ENCODE measurements around the gene NEO1.

NEO1 gene

DNA sequence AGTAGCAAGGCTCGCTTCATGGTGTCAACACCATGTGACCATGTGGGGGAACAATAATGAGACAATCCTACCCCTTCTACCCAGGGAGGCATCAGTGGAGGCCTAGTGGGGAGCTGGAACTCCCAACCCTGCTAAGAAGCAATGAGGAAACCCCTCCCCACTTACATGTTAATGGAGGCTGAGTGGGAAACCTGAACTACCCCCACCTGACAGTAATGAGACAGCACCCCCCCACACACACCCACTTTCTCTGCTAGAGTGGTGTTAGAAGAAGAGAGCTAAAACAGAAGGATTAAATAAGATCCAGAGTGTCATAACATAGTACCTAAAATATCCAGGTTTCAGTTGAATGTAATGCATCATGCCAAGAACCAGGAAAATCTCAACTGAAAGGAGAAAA is 78.6 kb downstream of the NEO1 start:
- DNase-seq (ENCODE audit: extremely low read depth, low read depth), result no peak

DNA sequence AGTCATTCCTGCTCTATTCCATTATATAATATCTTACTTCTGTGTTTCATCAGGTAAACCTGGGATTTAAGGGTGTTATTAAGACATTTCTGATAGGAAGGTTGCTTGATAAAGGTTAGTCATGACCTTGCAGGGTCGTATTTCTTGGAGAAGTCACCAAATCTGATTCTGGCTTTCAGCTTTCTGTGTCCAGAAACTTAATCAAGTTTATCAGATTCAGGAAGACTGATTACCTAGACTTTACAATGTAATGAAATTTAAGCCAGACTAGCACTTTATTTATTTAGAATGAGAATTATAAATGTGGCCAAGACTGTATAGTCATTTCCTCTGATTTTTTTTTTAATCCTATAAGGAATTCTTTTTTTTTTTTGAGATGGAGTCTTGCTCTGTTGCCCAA is 81.9 kb downstream of the NEO1 start:
- TF ChIP-seq, protein P1, sequence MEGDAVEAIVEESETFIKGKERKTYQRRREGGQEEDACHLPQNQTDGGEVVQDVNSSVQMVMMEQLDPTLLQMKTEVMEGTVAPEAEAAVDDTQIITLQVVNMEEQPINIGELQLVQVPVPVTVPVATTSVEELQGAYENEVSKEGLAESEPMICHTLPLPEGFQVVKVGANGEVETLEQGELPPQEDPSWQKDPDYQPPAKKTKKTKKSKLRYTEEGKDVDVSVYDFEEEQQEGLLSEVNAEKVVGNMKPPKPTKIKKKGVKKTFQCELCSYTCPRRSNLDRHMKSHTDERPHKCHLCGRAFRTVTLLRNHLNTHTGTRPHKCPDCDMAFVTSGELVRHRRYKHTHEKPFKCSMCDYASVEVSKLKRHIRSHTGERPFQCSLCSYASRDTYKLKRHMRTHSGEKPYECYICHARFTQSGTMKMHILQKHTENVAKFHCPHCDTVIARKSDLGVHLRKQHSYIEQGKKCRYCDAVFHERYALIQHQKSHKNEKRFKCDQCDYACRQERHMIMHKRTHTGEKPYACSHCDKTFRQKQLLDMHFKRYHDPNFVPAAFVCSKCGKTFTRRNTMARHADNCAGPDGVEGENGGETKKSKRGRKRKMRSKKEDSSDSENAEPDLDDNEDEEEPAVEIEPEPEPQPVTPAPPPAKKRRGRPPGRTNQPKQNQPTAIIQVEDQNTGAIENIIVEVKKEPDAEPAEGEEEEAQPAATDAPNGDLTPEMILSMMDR (IDR thresholded peaks at IDR 0.05; ENCODE audit: low read depth, low read length, missing control alignments), result no peak
- DNase-seq (ENCODE audit: extremely low read depth, low read depth), result no peak
- H3K4me3 ChIP-seq (replicated peaks; ENCODE audit: low read depth, low read length), result no peak overlapping the region

More for the DNA sequence above, 78.6 kb downstream of the NEO1 start:
- TF ChIP-seq, protein P1 (IDR thresholded peaks at IDR 0.05; ENCODE audit: low read depth, low read length, missing control alignments), result no peak
- H3K4me3 ChIP-seq (replicated peaks; ENCODE audit: low read depth, low read length), result no peak overlapping the region

DNA sequence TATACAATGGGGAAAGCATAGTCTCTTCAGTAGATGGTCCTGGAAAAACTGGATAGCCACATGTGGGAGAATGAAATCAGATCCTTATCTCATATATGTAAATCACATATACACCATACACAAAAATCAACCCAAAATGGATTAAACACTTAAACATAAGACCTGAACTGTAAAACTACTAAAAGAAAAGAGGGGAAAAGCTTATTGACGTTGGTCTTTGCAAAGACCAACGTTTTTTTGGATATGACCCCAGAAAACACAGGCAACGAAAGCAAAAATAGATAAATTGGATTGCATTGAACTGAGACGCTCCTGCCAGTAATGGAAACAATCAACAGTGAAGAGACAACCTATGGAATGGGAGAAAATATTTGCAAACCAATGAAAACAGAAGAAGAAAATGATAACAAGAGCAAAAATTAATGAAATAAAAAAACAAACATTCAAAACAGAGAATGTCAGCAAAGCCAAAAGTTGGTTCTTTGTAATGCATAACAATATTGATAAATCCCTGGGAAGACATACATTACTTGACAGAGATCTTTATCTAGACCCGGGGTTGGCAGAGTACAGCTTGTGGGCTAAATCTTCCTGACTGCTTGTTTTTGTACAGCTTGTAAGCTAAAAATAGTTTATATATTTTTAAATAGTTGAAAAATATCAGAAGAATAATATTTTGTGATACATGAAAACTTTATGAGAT is 86.9 kb downstream of the NEO1 start:
- no peak for DNase-seq (ENCODE audit: extremely low read depth, low read depth)
- no peak overlapping the region for H3K4me3 ChIP-seq (replicated peaks; ENCODE audit: low read depth, low read length)
- TF ChIP-seq, protein P1 (IDR thresholded peaks at IDR 0.05; ENCODE audit: low read depth, low read length, missing control alignments), result no peak

DNA sequence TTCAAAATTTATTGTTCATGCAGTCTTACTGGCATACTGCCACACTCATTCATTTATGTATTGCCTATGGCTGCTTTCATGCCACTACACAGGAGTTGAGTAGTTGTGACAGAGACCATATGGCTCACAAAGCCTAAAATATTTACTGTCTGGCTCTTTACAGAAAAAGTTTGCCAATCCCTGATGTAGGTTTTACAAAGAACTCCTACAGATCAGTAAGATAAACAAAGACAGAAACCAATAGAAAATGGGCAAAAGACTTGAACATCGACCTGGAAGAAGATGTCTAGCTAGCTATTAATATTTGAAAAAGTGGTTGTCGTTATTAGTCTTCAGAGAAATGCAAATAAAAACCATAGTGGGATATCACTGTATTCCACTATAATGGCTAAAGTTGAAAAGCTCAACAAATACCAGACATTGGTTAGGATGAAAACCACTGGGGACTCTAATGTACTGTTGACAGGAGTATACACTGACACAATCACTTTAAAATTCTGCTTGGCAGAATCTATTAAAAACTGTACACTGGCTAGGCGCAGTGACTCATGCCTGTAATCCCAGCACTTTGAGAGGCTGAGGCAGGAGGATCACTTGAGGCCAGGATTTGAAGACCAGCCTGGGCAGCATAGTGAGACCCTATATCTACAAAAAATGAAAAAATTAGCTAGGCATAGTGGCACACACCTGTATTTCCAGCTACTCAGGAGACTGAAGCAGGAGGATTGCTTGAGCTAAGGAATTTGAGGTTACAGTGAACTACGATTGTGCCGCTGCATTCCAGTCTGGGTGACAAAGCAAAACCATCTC is 87.7 kb downstream of the NEO1 start:
- TF ChIP-seq, protein P1 (IDR thresholded peaks at IDR 0.05; ENCODE audit: low read depth, low read length, missing control alignments), result no peak
- DNase-seq (ENCODE audit: extremely low read depth, low read depth), result no peak
- no peak overlapping the region for H3K4me3 ChIP-seq (replicated peaks; ENCODE audit: low read depth, low read length)

DNA sequence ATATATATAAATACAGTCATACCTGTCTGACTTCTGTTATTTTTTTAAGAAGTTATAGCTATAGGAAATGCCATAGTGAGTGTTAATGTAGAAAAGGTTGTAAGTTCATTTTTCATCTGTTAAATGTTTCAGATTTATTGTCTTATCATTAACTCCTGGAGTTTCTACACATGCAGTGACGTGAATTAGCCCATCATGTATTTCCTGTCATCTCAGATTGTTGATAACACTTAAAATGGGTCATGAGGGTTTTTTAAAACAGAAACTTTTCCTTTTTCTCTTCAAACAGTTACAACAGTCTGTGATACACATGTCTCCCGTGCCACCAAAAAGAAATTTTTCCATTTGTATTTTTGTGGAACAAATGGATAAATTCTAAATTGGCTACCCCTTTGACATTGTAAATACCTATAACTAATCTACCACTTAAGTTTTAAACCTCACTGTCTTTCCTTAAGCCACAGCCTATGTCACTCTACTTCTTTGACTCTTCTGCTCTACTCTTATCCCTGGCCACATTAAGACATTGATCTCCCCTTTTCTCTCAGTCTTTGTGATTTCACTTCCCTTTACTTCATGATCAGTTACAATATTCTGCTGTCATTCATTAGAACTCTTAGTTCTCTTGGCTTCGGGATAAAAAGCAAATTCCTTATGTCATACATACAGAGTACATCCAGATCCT is 89.1 kb downstream of the NEO1 start:
- TF ChIP-seq, protein P1 (IDR thresholded peaks at IDR 0.05; ENCODE audit: low read depth, low read length, missing control alignments), result no peak
- no peak for DNase-seq (ENCODE audit: extremely low read depth, low read depth)
- no peak overlapping the region for H3K4me3 ChIP-seq (replicated peaks; ENCODE audit: low read depth, low read length)

DNA sequence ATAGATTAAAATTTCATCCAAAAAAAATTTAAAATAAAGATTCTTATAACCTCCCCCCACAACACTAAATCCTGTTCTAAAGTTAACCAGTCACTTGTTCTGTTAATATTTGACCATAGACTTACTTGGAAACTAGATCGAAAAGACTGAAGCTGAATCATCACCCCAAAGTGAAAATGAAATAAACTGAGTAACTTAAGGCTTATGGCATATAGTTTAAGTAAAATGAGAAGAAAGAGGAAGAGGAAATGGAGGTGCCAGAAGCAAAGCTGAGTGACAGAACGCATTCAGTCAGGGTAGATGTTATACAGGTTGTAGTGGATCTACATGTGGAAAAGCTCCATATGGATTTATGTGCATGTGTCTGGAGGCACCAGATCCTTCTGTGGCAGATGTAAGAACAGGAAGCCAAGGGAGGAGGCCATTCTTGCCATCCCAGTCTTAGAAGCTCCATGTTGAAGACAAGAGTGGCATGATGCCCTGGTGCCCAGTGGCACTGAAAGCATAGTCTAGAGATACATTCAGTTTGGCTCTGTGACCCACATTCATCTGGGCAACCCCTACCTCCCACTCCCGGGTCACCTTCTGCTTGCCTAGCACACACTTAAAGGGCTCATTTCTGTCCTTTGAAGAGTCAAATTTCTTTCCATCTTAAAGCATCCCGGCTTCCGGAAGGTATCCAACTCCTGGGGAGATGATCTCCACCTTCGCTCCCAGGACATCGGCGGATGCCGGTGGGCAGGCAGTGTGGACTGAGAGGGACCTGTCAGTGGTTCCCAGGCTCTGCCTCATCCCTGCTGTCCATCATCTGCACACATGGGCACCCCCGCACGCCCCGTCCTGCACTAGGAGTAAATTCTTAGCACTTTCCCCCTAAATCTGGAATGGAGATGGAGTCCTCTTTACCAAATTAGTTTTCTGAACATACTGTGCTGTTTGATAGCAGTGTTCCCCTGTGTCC is 90.8 kb downstream of the NEO1 start:
- TF ChIP-seq, protein P1 (IDR thresholded peaks at IDR 0.05; ENCODE audit: low read depth, low read length, missing control alignments), result no peak
- no peak overlapping the region for H3K4me3 ChIP-seq (replicated peaks; ENCODE audit: low read depth, low read length)
- DNase-seq (ENCODE audit: extremely low read depth, low read depth), result no peak

Data from HFF-Myc (cell line).